ENCODE measurements around the gene CNDP1. TPM values are rescaled to one million over a fixed set of nuclear protein-coding genes. Genes with fewer than 3 reads are reported as not detected.

Gene CNDP1
- total RNA-seq, 1 donor from 2014 or later: not detected

DNA sequence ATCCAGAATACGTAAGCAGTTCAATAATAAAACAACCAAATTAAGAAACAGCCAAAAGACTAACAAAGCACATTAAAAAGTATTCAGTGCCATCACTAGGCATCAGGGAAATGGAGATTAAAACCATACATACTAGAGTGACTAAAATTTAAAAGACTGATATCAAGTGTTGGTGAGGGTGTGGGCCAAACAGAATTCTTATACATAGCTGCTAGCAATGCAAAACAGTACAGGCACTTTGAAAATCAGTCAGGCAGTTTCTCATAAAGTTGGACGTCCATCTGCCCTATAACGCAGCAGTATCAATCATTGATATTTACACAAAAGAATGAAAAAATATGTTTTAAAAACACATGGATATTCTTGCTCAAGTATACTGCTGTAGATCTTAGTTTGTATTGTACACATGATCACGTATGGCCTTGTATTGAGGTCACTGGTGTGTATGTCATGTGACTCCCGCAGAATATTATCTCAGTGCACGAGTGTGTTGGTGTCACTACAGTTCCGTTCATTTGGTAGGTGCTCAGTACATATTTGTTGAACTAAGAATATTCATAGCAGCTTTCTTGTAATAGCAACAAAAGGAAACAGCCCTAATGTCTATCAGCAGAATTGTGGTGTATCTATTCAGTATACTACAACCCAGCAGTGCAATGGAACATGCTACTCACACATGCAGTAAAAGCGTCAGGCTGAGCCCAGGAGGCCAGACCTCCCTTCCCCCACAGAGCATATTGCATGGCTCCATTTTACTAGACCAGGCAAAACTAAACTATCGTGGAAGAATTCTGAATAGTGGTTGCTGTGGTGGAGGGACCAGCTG lies 92.0 kb downstream of the CNDP1 start:
- no peak overlapping the region for H3K27ac Mint-ChIP-seq (ENCODE audit: unreplicated experiment)
- no peaks in the 10 kb centered on the region for H3K9me3 Mint-ChIP-seq (ENCODE audit: unreplicated experiment)
- TF ChIP-seq, protein P1, sequence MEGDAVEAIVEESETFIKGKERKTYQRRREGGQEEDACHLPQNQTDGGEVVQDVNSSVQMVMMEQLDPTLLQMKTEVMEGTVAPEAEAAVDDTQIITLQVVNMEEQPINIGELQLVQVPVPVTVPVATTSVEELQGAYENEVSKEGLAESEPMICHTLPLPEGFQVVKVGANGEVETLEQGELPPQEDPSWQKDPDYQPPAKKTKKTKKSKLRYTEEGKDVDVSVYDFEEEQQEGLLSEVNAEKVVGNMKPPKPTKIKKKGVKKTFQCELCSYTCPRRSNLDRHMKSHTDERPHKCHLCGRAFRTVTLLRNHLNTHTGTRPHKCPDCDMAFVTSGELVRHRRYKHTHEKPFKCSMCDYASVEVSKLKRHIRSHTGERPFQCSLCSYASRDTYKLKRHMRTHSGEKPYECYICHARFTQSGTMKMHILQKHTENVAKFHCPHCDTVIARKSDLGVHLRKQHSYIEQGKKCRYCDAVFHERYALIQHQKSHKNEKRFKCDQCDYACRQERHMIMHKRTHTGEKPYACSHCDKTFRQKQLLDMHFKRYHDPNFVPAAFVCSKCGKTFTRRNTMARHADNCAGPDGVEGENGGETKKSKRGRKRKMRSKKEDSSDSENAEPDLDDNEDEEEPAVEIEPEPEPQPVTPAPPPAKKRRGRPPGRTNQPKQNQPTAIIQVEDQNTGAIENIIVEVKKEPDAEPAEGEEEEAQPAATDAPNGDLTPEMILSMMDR (IDR thresholded peaks at IDR 0.05; ENCODE audit: unreplicated experiment): no peak
- H3K4me1 Mint-ChIP-seq (ENCODE audit: unreplicated experiment): peaks cover 7% of the 10 kb centered on the region
- no peak overlapping the region for H3K4me3 Mint-ChIP-seq (ENCODE audit: unreplicated experiment)
- H3K27me3 Mint-ChIP-seq (ENCODE audit: unreplicated experiment): no peaks in the 10 kb centered on the region
- no peak for DNase-seq (ENCODE audit: low spot score)
- no peaks in the 10 kb centered on the region for H3K36me3 Mint-ChIP-seq (ENCODE audit: low read depth, unreplicated experiment)

DNA sequence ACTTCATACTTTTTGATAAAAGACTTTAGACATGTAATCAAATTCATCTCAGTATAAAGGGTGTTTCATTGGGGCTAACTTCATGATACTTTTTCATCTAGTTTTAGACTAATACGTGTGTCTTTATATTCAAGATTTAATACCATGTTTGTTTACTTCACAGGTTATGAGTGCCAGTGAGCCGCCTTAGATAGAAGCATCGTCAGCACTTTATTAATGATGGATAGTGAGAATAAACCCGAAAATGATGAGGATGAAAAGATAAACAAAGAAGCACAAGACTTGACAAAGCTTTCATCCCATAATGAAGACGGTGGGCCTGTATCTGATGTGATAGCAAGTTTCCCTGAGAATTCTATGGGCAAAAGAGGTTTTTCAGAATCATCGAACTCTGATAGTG lies 96.5 kb downstream of the CNDP1 start:
- H3K27ac Mint-ChIP-seq (ENCODE audit: unreplicated experiment): no peak overlapping the region
- no peak overlapping the region for H3K4me3 Mint-ChIP-seq (ENCODE audit: unreplicated experiment)
- H3K36me3 Mint-ChIP-seq (ENCODE audit: low read depth, unreplicated experiment): peaks cover 16% of the 10 kb centered on the region
- TF ChIP-seq, protein P1 (IDR thresholded peaks at IDR 0.05; ENCODE audit: unreplicated experiment): no peak
- DNase-seq (ENCODE audit: low spot score): no peak
- peaks cover 21% of the 10 kb centered on the region for H3K4me1 Mint-ChIP-seq (ENCODE audit: unreplicated experiment)
- H3K9me3 Mint-ChIP-seq (ENCODE audit: unreplicated experiment): no peaks in the 10 kb centered on the region
- H3K27me3 Mint-ChIP-seq (ENCODE audit: unreplicated experiment): no peaks in the 10 kb centered on the region

DNA sequence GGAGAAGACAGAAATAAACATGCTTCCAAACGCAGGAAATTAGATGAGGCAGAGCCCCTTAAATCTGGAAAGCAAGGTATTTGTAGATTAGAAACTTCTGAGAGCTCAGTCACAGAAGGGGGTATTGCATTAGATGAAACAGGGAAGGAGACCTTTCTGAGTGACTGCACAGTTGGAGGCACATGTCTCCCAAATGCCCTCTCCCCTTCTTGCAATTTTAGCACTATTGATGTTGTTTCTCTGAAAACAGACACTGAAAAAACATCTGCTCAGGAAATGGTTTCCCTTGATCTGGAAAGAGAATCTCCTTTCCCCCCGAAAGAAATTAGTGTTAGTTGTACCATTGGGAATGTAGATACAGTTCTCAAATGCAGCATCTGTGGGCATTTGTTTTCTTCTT lies 96.9 kb downstream of the CNDP1 start:
- TF ChIP-seq, protein P1 (IDR thresholded peaks at IDR 0.05; ENCODE audit: unreplicated experiment): no peak
- Mint-ChIP-seq H3K4me3 (ENCODE audit: unreplicated experiment) (no peak overlapping the region), H3K27me3 (ENCODE audit: unreplicated experiment) (no peaks in the 10 kb centered on the region), H3K27ac (ENCODE audit: unreplicated experiment) (peak overlapping the region; percentile 28), H3K36me3 (ENCODE audit: low read depth, unreplicated experiment) (peaks cover 16% of the 10 kb centered on the region), H3K4me1 (ENCODE audit: unreplicated experiment) (peaks cover 21% of the 10 kb centered on the region), H3K9me3 (ENCODE audit: unreplicated experiment) (no peaks in the 10 kb centered on the region)
- DNase-seq (ENCODE audit: low spot score): no peak

DNA sequence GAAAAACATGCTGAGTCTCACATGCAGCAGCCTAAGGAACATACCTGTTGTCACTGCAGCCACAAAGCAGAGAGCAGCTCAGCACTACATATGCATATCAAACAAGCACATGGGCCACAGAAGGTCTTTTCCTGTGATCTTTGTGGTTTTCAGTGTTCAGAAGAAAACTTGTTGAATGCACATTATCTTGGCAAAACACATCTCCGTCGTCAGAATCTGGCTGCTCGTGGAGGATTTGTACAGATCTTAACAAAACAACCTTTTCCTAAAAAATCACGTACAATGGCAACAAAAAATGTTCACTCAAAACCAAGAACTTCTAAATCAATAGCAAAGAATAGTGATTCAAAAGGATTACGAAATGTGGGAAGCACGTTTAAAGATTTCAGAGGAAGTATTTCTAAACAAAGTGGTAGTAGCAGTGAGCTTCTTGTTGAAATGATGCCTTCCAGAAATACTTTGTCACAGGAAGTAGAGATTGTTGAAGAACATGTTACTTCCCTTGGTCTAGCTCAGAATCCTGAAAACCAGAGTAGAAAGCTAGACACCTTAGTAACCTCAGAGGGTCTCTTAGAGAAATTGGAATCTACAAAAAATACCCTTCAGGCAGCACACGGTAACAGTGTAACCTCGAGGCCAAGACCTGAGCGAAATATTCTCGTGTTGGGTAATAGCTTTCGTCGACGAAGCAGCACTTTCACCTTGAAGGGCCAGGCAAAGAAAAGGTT lies 97.5 kb downstream of the CNDP1 start:
- TF ChIP-seq, protein P1 (IDR thresholded peaks at IDR 0.05; ENCODE audit: unreplicated experiment): no peak
- DNase-seq (ENCODE audit: low spot score): no peak
- Mint-ChIP-seq H3K27me3 (ENCODE audit: unreplicated experiment) (no peaks in the 10 kb centered on the region), H3K4me1 (ENCODE audit: unreplicated experiment) (peaks cover 21% of the 10 kb centered on the region), H3K4me3 (ENCODE audit: unreplicated experiment) (no peak overlapping the region), H3K27ac (ENCODE audit: unreplicated experiment) (peak overlapping the region; percentile 28), H3K36me3 (ENCODE audit: low read depth, unreplicated experiment) (peaks cover 16% of the 10 kb centered on the region), H3K9me3 (ENCODE audit: unreplicated experiment) (no peaks in the 10 kb centered on the region)

- TF ChIP-seq, protein P1 (IDR thresholded peaks at IDR 0.05; ENCODE audit: unreplicated experiment): no peak
- H3K4me3 Mint-ChIP-seq (ENCODE audit: unreplicated experiment): no peak overlapping the region
- peaks cover 21% of the 10 kb centered on the region for H3K4me1 Mint-ChIP-seq (ENCODE audit: unreplicated experiment)
- no peaks in the 10 kb centered on the region for H3K9me3 Mint-ChIP-seq (ENCODE audit: unreplicated experiment)
- no peak overlapping the region for H3K27ac Mint-ChIP-seq (ENCODE audit: unreplicated experiment)
- no peaks in the 10 kb centered on the region for H3K27me3 Mint-ChIP-seq (ENCODE audit: unreplicated experiment)
- H3K36me3 Mint-ChIP-seq (ENCODE audit: low read depth, unreplicated experiment): peaks cover 16% of the 10 kb centered on the region
- no peak for DNase-seq (ENCODE audit: low spot score)
Measured at GRCh38 chr18:74632351-74632679, 98.0 kb downstream of the CNDP1 start.

Measured in endothelial cell (in vitro differentiated cells).